ENCODE data around the gene RPL39L.
"Not testable (repeated sequence)": the region's sequence is repeated elsewhere in the genome, so short reads cannot be mapped to it uniquely, and the experiment has no call there.

RPL39L gene

DNA sequence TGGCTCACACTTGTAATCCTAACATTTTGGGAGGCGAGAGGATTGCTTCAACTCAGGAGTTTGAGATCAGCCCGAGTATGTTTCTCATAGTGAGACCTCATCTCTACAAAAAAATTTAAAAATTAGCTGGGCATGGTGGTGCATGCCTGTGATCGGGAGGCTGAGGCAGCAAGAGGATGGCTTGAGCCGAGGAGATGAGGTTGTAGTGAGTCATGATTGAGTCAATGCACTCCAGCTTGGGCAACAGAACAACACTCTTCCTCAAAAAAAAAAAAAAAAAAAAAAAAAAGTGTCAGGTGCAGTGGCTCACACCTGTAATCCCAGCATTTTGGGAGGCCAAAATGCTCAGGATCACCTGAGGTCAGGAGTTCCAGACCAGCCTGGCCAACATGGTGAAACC lies 2.4 kb downstream of the RPL39L start:
- no peak for DNase-seq (ENCODE audit: low read depth)

DNA sequence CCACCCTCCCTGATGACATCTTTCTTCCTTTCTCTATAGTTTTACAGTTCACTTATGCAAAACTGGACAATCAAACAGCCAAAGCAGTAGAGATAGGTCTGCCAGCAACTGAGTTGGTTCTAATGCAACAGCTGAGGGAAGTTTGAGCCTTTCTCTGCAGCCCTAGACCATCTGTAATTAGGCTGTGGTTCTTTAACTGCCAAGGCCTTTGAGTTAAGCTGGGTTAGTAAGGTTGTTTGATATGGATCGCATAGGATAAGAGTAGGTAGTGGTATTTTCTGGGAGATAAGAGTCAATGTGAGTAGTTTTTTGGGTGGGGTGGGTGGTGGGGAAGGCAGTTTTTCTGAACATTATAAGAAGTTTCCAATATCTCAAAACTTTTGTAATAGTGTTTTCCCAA lies 3.0 kb downstream of the RPL39L start:
- DNase-seq (ENCODE audit: low read depth), result no peak

DNA sequence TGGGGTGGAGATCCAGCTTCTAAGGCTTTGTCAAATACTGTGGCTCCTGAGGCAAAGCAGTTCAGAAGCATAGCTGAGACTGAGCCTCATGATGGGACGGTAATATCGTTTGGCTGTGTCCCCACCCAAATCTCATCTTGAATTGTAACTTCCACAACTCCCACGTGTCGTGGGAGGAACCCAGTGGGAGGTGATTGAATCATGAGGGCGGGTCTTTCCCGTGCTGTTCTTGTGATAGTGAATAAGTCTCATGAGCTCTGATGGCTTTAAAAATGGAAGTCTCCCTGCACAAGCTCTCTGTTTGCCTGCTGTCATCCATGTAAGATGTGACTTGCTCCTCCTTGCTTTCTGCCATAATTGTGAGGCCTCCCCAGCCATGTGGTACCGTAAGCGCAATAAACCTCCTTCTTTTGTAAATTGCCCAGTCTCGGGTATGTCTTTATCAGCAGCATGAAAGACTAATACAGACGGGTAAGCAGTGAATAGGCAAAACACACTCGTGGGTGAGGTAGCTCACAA lies 4.1 kb downstream of the RPL39L start:
- DNase-seq (ENCODE audit: low read depth), result not testable (repeated sequence)

DNA sequence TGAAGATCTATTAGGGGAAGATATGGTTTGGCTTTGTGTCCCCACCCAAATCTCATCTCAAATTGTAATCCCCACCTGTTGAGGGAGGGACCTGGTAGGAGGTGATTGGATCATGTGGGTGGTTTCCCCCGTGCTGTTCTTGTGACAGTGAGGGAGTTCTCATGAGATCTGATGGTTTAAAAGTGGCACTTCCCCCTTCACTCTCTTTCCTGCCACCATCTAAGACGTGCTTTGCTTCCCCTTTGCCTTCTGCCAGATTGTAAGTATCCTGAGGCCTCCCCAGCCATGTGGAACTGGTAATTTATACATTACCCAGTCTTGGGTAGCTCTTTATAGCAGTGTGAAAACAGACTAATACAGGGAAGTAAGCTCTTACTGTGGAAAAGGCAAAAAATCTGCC lies 6.1 kb downstream of the RPL39L start:
- DNase-seq (ENCODE audit: low read depth), result not testable (repeated sequence)

DNA sequence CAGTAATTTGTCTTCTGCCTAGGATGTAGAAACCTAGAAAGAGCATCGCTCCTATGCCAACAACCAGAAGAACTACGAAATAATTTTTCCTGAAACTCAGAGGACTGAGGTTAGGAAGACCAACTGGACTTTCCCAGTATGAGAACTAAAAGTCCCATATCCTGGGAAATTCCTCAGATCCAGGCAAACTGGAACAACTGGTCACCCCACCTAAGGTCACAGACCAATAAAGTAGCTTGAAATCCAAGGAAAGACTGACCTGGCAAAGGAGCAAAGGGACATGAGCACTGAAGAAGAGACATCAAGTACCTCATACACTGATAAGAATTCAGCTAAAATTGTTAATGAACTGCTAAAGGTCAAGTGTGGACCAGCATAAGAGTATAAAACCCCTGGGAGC lies 6.6 kb downstream of the RPL39L start:
- no peak for DNase-seq (ENCODE audit: low read depth)

DNA sequence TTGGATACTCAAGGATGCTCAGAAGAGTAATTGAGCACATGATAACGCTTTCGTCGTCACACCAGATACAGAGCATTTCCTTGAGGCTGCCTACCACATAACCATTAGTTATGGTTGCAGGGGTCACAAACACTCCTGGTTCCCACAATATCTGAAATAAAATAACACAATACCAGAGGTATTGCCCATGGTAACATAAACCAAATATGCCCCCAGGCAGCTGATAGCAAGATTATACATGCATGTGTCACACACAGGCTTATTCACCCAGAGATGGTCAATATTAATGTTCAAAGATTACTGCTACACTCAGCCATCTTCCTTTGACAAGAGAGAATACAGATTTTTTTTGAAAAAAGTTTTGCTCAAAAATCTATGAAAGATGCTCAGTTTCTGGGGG lies 7.3 kb downstream of the RPL39L start:
- DNase-seq (ENCODE audit: low read depth), result no peak

DNA sequence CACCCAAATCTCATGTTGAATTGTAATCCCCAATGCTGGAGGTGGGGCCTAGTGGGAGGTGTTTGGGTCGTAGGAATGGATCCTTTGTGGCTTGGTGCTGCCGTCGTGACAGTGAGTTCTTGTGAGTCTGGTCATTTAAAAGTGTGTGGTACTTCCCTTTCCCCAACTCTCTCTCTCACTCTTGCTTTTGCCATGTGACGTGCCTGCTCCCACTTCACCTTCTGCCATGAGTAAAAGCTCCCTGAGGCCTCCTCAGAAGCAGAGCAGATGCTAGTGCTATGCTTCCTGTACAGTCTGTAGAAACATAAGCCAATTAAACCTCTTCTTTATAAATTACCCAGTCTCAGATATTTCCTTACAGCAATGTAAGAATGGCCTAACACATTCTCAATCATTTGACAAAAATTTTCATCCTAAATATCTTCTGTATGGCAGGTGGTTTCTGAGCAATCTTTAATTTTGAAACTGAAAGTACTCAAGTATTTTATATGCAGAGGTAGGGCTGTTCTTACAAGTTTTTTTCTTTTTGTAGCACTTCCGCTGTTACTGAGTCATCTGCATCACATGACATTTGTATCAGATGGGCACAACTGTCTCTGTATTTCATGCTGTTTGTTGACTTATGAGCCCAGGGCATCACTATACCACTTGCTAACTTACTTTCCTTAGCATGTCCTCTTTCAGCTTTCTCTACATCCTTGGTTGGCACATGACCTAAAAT lies 8.8 kb downstream of the RPL39L start:
- DNase-seq (ENCODE audit: low read depth), result peak; percentile 16

DNA sequence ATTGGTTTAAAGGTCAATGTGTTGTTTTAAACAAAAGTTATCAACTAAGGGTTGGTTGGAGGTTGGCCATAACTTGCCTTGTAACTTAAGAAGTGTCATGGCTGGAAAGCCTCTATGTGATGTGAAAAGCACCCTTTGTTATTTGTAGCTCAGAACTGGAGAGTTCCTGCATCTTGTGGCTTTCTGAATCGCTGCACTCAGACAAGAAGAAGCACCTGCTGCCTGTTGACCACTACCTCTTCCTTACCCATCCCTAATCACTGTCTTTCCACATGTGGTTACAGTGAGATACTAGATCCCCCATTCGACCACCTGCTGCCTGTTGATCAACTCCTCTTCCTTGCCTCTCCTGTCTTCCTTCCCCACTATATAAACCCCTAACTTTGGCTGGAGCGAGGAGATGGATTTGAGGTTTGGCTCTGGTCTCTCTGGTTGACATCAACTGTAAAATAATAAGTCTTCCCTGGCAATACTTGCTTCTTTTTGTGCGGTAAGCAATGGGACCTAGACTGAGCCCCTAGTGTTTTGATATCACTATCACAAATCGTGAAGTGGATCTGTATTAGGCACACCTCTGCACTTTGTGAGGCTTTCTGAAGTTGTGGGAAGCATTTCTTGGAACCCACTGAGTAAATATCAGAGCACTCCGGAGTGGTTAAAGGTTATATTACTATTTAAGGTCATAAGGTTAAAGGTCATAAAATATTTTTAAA lies 13.8 kb downstream of the RPL39L start:
- DNase-seq (ENCODE audit: low read depth), result no peak

DNA sequence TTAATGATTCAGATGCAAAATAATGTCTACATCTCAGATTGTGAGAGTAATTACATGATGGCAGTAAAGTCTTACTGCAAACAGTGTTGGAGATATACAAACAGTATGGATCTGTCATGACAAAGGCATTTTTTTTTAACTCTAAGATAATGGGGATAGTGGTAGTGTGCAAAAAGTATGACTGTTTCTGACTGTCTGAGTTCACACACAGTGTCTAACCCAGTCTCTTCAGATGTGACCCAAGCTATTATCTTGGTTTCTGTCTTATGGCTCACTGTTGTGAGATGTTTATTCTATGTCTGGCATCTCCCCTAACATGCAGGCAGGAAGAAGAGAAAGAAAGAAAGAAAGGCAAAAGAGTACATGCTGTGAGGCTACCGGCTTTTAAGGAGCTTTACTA lies 17.0 kb downstream of the RPL39L start:
- no peak for DNase-seq (ENCODE audit: low read depth)

DNA sequence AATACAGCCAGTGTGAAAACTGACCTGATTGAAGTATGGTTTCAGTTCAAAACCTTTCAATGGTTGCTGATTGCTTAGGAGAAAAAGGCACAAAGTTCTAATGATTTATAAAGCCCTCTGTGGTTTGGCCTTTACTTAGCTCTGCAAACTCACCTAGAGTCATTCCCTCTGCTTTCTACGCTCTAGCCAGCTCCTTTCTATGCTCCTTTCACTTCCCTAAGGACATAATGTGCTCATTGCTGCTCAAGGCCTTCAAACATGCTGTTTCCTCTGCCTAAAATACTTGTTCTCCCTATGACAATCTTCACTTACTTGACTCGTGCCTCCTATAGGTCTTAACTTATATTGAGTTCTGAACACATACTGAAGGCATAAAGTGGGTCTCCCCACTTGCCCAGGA lies 19.0 kb downstream of the RPL39L start:
- no peak for DNase-seq (ENCODE audit: low read depth)

DNA sequence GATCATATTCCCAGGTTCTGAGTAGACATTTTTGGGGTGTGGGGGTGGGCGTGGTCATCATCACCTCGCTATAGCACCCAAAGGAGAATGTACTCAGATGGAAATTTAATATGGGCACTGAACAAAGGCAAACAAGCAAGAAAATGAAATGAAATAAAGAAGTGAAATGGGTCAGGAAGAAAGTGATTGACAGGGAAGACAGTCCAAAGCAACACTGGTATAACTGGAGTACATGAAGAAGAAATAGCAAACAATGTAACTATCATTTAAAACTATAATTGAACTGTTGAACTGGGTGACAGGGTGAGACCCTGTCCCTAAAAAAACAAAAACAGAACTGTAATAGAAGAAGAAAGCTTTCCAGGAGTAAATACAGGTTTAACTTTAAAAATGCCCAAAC lies 24.8 kb downstream of the RPL39L start:
- DNase-seq (ENCODE audit: low read depth), result no peak

DNA sequence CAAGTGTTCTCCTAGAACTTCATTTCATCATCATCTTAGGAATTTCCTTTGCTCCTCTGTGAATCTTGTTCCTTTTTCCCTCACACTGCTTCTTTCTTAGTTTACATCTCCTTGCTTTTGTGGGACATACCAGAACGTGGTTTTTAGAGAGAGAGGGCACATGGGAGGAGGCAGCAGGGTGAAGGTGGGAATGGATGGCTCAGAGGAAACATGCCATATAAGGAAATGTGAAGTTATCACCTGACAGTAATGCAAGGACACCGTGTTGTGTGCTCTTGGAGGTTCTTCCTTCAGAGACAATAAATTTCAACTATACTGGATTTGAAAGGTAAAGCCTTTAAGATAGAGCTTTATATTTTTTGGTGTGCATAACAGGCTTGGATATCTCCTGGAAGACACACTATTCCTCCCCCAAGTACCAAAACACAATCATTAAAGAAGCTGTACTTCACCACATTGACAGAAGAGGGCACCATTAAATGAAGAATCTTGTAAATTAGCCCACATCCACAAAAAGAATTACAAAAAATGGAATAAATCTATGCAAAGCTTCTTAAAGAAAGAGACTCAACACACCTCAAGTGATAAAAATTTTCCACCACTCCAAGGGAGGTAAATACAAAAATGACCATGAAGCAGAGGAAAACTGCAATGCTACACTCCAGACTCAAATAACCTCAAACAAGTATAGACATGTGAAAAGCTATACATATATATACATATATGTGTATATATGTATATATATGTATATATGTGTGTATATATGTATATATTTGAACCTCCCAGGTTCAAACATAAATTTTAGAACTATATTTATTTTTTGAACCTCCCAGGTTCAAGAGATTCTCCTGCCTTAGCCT lies 26.1 kb downstream of the RPL39L start:
- DNase-seq (ENCODE audit: low read depth), result no peak

DNA sequence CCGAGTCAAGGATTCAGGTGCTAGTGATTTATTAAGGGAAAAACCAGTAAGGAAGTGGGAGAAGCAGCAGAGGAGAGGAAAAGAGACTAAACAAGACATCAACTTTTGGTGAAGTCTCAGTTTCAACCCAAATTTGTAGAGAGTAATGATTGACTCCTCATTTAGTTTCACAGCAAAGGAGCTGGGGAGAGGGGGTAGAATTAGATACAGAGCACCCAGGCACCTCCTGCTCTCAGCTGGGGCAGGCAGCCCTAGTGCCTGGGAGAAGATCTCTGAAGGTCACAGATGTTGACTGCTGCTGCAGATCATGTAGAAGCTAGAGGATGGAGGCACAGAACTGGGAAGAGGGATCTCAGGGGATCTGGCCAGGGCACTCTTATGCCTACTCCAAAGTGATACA lies 29.1 kb downstream of the RPL39L start:
- DNase-seq (ENCODE audit: low read depth), result no peak

DNA sequence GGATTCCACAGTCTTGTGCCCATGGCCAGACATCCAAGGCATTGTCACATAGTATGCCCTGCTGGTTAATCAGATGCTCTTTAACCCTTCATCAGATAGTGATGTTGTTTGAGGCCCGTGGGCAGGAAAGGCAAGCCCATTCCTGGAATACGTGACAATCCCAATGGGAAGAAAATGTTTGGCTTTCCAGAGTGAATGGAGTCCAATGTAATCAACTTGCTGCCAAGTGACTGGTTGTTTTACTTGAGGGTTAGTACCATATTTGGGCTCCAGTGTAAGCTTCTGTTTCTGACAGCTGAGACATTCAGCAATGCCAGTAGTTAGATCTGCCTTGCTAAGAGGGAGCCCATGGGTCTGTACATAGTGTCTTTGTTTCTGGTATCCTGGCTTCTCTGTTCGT lies 31.3 kb downstream of the RPL39L start:
- DNase-seq (ENCODE audit: low read depth), result no peak

DNA sequence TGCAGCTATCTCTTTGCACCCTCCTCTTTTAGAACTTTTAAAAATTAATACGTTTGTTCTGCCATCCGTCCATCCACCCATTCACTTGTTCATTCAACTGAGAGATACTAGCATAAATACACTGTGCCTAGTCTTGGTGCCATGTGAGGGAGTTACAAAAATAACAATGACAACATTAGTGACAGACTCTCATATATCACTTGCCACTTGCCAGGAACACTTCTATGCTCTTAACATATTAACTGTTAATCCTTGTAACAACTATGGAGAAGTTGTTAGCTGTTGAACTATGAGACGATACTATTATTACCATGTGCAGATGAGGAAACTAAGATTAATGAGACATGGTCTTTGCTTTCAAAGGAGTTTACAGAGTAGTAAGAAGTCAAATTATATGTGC lies 33.6 kb downstream of the RPL39L start:
- DNase-seq (ENCODE audit: low read depth), result no peak

DNA sequence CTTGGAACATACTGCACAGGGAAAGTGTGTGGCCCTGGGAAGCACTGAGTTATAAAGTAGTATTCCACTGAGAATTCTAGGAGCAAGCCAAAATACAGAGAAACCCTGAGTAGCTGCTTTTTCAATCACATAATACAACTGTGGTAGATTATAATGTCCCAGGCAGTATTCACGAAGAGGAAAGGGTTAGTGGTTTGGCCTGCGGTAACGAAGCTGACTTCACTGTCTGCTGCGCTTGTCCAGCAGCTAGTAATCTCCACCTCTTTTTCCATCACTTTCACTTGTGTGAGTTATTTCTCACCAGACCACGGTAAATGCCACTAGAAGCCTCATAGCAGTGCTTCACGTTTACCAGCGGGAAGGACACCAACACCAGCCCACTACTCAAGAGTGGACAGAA lies 34.4 kb downstream of the RPL39L start:
- DNase-seq (ENCODE audit: low read depth), result no peak

DNA sequence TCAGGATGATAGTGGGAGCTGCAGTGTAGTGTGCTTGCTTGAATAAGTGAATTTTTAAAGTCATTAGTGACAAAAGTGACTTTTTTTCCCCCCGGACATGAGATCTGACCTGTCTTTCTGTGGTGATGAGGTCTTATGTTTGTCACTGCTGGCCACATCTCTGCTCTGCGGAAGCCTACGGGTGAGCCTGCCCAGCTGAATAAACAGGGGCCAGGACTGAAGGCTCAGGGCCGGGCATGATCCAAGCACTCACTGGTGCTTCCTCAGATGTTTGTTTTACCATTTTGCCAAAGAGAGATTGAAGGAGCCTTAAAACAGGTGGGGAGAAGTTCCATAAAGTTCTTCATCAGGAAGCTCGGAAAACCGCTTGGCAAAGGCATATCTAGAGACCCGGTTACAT lies 35.0 kb downstream of the RPL39L start:
- DNase-seq (ENCODE audit: low read depth), result no peak

DNA sequence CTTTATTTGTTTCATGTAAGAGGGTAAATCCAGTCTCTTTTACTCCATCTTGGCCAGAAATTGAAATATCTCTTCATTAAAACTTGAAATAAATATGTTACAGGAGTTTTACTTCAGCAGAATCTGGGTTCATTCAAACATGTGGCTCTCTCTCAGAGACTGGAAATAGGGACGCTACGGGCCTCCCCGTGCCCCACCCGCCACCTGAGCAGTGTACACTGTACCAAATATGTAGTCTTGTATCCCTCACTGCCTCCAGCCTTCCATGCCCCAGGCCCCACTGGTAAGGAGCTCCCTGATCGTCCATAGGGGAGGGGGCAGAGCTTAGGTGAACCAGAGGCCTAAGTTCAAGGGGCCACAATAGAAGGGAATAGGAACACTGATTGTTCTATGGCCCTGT lies 36.0 kb downstream of the RPL39L start:
- DNase-seq (ENCODE audit: low read depth), result no peak

DNA sequence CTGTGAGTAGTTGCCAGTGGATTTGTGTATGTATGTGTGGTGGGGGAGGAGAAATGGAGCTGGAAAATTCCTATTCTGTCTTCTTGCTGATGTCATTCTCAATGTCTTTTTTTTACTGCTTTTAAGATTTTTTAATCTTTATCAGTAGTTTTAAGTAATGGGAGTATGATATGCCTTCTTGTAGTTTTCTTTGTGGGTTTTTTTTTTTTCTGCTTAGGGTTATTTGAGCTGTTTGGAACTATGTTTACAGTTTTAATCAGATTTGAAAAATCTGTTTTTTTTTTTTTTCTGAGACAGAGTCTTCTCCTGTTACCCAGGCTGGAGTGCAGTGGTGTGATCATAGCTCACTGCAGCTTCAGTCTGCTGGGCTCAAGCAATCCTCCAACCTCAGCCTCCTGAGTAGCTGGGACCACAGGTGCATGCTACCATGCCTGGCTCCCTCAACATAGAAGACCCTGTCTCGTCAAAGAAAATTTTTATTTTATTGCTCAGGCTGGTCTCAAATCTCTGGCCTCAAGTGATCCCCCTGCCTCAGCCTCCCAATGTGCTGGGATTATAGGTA lies 37.1 kb downstream of the RPL39L start:
- no peak for DNase-seq (ENCODE audit: low read depth)

DNA sequence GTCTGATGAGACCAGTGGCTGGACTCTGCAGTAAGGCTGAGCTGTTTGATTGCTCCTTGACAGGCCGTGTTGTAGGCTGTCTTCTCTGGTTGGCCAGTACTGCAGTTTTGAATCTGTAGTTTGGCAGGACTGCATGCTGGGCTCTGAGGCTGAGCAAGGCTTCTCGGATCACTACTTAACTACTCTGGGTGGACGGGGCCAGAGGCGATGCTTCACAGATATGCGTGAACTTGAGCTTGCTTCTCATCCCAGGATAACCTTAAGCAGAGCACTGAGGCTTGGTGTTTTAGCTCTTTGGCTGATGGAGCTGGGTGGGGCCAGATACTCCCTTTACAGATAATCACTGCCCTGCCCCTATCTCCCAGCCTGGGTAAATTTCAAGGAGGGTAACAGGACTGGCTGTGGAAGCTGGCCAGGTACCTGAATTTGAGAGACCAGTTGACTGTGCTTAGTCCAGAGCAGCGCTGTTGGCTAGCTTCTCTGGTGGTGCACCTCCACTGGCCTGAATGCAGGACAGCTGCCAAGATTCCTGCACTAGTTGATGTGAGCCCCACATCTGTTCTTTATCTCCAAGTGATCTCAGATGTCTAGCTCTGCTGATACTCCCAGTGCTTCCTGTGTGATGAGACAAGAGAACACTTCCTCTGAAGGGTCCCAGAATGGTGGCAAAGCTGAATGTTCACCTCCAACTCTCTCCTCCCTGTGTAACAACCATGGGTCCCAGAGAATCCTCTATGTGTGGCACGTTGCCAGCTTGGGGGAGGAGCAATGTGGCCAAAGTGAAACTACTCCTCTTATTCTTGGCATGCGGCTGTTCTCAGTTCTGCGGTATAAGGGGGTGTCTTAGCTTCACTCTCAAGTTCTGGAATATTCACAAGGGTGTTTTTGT lies 37.9 kb downstream of the RPL39L start:
- DNase-seq (ENCODE audit: low read depth), result peak; percentile 29

DNA sequence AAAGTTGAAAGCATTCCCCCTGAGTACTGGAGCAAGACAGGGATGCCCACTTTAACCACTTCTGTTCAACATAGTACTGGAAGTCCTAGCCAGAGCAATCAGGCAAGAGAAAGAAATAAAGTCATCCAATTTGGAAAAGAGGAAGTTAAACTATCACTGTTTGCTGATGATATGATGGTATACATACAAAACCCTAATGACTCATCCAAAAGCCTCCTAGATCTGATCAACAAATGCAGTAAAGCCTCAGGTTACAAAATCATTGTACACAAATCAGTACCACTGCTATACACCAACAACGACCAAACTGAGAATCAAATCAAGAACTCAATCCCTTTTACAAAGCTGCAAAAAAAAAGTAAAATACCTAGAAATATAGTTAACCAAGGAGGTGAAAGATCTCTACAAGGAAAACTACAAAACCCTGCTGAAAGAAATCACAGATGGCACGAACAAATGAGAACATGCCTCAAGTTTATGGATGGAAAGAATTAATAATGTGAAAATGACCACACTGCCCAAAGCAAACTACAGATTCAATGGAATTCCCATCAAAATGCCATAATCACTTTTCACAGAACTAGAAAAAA lies 40.3 kb downstream of the RPL39L start:
- DNase-seq (ENCODE audit: low read depth), result no peak

Data from activated T-cell treated with anti-CD3 and anti-CD28 coated beads for 48 hours (primary cell).